Upper lobe of left lung (tissue), 6 donors: ENCODE results near the gene TSPAN2. TPM values are rescaled to one million over a fixed set of nuclear protein-coding genes. Genes with fewer than 3 reads are reported as not detected.

Experiments used
- ATAC-seq, 2 donors: fragments of 200-7000 bp; cut with Tn5 transposase; one replicate each; pipeline ENCODE4 v1.9.1; 2022; ENCODE audit warnings: mild to moderate bottlenecking in 2 of 2, moderate library complexity in 2 of 2; ENCODE audit not compliant: low FRiP score in 2 of 2
- DNase-seq, 2 donors: peaks; one replicate each; pipeline ENCODE4 v3.0.0-alpha.2; 2019 to 2020
- H3K27ac ChIP-seq, 4 donors: fragments of 200-600 bp; sonication (generic); one replicate each; pipeline ENCODE4 v1.5.1; 2016 to 2019
- H3K27me3 ChIP-seq, 4 donors: fragments of 200-600 bp; sonication (generic); one replicate each; pipeline ENCODE4 v1.5.1; 2017 to 2019
- H3K36me3 ChIP-seq, 4 donors: fragments of 200-600 bp; sonication (generic); one replicate each; pipeline ENCODE4 v1.5.1; 2016 to 2019
- H3K4me1 ChIP-seq, 4 donors: fragments of 200-600 bp; sonication (generic); one replicate each; pipeline ENCODE4 v1.5.1; 2018 to 2019
- H3K4me3 ChIP-seq, 4 donors: fragments of 200-600 bp; sonication (generic); one replicate each; pipeline ENCODE4 v1.5.1; 2017 to 2019; ENCODE audit warnings: mild to moderate bottlenecking in 2 of 4, moderate library complexity in 1 of 4
- H3K9me3 ChIP-seq, 4 donors: fragments of 200-600 bp; sonication (generic); one replicate each; pipeline ENCODE4 v1.5.1; 2018 to 2019
- EP300 ChIP-seq, 4 donors: sonication (generic); formaldehyde crosslinking; IDR thresholded peaks; one replicate each; pipeline ENCODE4 v1.5.1; 2017; ENCODE audit warnings: antibody characterized with exemption in 4 of 4, control low read depth in 2 of 4
- POLR2A ChIP-seq, 4 donors: fragments of 450-650 bp; IDR thresholded peaks; one replicate each; pipeline ENCODE4 v1.5.1; 2016 to 2017; ENCODE audit warnings: antibody characterized with exemption in 4 of 4, mild to moderate bottlenecking in 2 of 4
- POLR2AphosphoS5 ChIP-seq, 2 donors: sonication (generic); formaldehyde crosslinking; IDR thresholded peaks; one replicate each; pipeline ENCODE4 v1.5.1; 2017; ENCODE audit warnings: antibody characterized with exemption in 2 of 2
- WGBS, 2 donors: methylation state at CpG; one replicate each; pipeline ENCODE4 v1.1.5; 2017 to 2018; 5-methylcytosine and 5-hydroxymethylcytosine counted together
- total RNA-seq, 6 donors: library from RNA; depleted of rRNA in 4 of 6; stranded (reverse); fragments of >200 nt in 4 of 6; gene quantifications; one replicate each; pipeline versions ENCODE4 v1.1.0 to v1.2.1, GENCODE V29; 2016 to 2021
- TF ChIP-seq, protein P1 (sequence below), 6 experiments: fragments of 450-650 bp in 4 of 6; fragments of 200-600 bp in 2 of 6; sonication (generic) in 2 of 6; IDR thresholded peaks; one replicate each; pipeline ENCODE4 v1.5.1; 2016 to 2019; ENCODE audit warnings: antibody characterized with exemption in 6 of 6
- donor health status: DM: no; HTN: no; CAD: no; lungs with moderate emphysema.
- donor health status: DM: no; HTN: yes; CAD: no; lungs with severe emphysema.

Gene TSPAN2
- total RNA-seq, 6 donors from 2014 or later, result 1.7 to 13.7 (median 4.5) TPM

- Histone ChIP-seq H3K36me3 (no peaks in the 10 kb centered on the region), H3K4me3 (no peak overlapping the region), H3K4me1 (no peaks in the 10 kb centered on the region), H3K27ac (no peak overlapping the region), H3K9me3 (no peaks in the 10 kb centered on the region), H3K27me3 (no peaks in the 10 kb centered on the region)
- peak in 1 of 2 donors; percentile 16 for DNase-seq
- ATAC-seq, result peak in 1 of 2 donors; percentile 53
- WGBS, 2 donors, result 80% methylated on average over 1 of the region's 1 CpG; no CpG with 5 or more reads in 1 of the 2 donors
- TF ChIP-seq POLR2AphosphoS5 (IDR thresholded peaks at IDR 0.05) (no peak), POLR2A (IDR thresholded peaks at IDR 0.05) (no peak), EP300 (IDR thresholded peaks at IDR 0.05) (no peak)
These were observed 76.9 kb downstream of the TSPAN2 start for GRCh38 chr1:115012434-115012833.

GRCh38 chr1:115012006-115012405 lies 77.3 kb downstream of the TSPAN2 start:
- Histone ChIP-seq H3K27me3 (no peaks in the 10 kb centered on the region), H3K4me3 (no peak overlapping the region), H3K27ac (no peak overlapping the region), H3K9me3 (no peaks in the 10 kb centered on the region), H3K4me1 (no peaks in the 10 kb centered on the region), H3K36me3 (no peaks in the 10 kb centered on the region)
- no peak for DNase-seq
- TF ChIP-seq EP300 (IDR thresholded peaks at IDR 0.05), result no peak
- TF ChIP-seq, protein P1, sequence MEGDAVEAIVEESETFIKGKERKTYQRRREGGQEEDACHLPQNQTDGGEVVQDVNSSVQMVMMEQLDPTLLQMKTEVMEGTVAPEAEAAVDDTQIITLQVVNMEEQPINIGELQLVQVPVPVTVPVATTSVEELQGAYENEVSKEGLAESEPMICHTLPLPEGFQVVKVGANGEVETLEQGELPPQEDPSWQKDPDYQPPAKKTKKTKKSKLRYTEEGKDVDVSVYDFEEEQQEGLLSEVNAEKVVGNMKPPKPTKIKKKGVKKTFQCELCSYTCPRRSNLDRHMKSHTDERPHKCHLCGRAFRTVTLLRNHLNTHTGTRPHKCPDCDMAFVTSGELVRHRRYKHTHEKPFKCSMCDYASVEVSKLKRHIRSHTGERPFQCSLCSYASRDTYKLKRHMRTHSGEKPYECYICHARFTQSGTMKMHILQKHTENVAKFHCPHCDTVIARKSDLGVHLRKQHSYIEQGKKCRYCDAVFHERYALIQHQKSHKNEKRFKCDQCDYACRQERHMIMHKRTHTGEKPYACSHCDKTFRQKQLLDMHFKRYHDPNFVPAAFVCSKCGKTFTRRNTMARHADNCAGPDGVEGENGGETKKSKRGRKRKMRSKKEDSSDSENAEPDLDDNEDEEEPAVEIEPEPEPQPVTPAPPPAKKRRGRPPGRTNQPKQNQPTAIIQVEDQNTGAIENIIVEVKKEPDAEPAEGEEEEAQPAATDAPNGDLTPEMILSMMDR (IDR thresholded peaks at IDR 0.05), result no peak
- no peak for TF ChIP-seq POLR2A (IDR thresholded peaks at IDR 0.05)
- no peak for TF ChIP-seq POLR2AphosphoS5 (IDR thresholded peaks at IDR 0.05)
- no peak for ATAC-seq
- whole genome bisulfite sequencing, 2 donors, result 81 to 97% methylated on average over 1 of the region's 1 CpG

DNA sequence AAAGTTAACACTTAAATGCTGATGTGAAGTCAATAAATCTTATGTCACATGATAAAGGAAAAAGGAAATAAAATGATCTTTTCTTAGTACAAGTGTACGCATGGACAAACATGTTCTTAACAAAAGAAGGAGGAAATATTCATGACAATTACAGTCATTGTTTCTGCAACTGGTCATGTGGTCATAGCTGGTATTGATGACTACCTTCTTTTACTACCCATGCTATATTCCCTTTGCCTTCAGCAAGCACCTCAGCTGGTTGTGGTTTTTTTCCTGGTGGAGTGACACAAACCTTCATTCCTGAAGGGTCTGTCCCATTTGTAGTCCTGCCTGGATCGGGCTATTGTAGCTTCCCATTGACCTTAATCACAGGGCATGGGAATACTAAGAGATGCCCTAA lies 83.1 kb downstream of the TSPAN2 start:
- ATAC-seq (no peak), DNase-seq (no peak)
- Histone ChIP-seq H3K4me3 (no peak overlapping the region), H3K36me3 (no peaks in the 10 kb centered on the region), H3K27ac (no peak overlapping the region), H3K27me3 (no peaks in the 10 kb centered on the region), H3K9me3 (no peaks in the 10 kb centered on the region), H3K4me1 (no peaks in the 10 kb centered on the region)
- WGBS, 2 donors, result 65 to 84% methylated on average over 2 of the region's 2 CpGs
- TF ChIP-seq EP300 (IDR thresholded peaks at IDR 0.05) (no peak), POLR2AphosphoS5 (IDR thresholded peaks at IDR 0.05) (no peak), POLR2A (IDR thresholded peaks at IDR 0.05) (no peak)
- TF ChIP-seq, protein P1 (IDR thresholded peaks at IDR 0.05), result no peak

Other genes with a start within 250 kb of the TSPAN2 start
- gene SYCP1, start 234.6 kb downstream of the TSPAN2 start, total RNA-seq, result not detected
- not detected for gene TSHB, start 59.7 kb downstream of the TSPAN2 start, total RNA-seq
- 1 to 10 TPM in 3 of 6 donors, under 1 TPM in 1, not detected in 2; 0.46 to 3.0 (median 1.6) TPM for gene NGF, start 248.7 kb upstream of the TSPAN2 start, total RNA-seq